NCI-H2029 (cell line): ENCODE results near the gene KNSTRN.
A peak's percentile ranks its signal among the peaks of the same experiment; 100 is the strongest.

Experiments used
- DNase-seq: peaks from one replicate; lab custom pipeline; 2025; lab: John Stamatoyannopoulos, UW

Gene KNSTRN

DNA sequence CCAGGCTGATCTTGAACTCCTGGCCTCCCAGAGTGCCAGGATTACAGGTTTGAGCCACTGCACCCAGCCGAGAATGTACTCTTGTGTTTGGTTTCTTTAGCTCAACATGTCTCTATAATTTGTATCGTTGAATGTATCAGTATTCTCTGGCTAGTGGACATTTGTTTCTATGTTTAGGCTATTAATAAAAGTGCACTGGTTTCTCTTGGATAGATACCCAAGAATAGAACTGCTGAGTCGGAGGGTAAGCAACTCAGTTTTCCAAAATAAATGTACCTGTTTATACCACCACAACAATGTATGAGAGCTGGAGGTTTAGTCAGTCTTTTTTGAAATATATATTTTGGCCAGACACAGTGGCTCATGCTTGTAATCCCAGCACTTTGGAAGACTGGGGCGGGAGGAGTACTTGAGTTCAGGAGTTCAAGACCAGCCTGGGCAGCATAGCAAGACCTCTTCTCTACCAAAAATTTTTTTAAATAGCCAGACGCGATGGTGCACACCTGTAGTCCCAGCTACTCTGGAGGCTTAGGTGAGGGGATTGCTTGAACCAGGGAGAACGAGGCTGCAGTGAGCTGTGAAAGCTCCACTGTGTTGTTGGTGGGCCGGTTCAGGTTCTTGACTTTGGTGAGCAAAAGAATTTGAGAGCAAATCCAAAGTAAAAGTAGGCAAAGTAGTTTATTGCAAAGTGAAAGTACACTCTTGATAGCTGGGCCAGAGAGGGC is 15.3 kb downstream of the KNSTRN start:
- DNase-seq, result no peak

DNA sequence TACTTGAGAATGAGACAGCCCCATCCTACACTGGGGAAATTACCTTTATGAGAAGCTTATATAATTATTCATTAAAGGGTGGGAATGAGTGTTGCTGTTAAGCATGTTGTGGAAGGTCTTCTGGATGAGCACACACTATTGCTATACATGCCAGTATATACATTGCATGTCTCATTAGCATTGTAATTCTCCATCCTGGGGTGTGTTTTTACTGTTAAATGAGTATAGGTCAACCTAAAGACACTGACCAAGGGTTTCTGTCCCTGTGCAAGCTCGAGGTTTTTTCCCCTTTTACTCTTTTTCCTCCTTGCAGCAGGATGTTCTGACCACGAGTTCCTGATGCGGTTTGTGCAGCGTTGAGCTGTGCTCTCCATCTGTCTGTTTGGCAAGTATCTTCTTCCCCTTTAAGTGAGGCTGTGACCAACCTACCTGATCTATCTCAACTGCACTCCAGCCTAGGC is 15.9 kb downstream of the KNSTRN start:
- no peak for DNase-seq

DNA sequence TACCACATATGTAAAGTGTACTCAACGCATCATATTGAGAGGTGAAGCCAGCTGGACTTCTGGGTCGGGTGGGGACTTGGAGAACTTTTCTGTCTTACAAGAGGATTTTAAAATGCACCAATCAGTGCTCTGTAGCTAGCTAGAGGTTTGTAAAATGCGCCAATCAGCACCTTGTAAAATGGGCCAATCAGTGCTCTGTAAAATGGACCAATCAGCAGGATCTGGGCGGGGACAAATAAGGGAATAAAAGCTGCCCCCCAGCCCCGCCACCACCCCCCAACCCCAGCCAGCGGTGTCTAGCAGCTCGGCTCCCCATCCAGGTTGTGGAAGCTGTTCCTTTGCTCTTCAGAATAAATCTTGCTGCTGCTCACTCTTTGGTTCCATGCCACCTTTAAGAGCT is 16.8 kb downstream of the KNSTRN start:
- DNase-seq, result no peak

DNA sequence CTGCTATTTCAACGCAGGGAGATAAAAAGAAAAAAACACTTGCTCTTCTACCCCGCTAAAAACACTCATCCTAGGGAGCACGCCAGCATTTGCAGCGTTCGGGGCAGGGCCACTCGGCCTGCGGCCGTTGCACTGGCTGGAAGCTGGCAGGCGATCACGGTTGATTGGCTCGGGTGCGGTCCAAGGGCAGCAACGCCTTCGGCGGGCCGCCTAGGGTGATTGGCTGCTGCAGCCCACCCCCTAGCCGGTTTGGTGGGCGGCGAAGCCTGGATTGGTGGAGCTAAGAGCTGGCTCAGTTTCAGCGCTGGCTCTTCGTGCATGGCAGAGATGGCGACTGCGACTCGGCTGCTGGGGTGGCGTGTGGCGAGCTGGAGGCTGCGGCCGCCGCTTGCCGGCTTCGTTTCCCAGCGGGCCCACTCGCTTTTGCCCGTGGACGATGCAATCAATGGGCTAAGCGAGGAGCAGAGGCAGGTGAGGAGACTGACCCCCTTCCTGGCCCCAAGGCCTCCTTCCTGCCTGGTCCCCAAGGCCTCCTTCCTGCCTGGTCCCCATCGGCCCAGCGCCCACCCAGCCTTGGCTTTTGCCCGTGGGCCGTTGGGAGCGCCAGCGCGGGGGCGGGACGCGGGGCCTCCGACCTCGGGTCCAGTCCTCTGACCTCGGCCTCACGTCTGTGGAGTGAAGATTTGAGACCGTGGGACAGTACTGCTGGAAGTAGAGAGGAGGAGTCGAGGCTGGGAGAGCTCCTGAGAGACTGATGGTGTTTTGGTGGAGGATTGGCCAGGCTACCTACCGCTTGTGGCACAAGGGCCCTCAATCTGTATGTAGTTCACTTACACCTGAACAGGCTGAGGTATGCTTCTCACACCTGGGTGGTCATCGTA is 23.2 kb downstream of the KNSTRN start, which contains the start of gene IVD:
Gene IVD, plus strand, starts transcription at position 295 of the 881 bp plus-strand sequence. Its CDS starts 33 bp downstream, at position 328.
- DNase-seq, result peak; percentile 74

DNA sequence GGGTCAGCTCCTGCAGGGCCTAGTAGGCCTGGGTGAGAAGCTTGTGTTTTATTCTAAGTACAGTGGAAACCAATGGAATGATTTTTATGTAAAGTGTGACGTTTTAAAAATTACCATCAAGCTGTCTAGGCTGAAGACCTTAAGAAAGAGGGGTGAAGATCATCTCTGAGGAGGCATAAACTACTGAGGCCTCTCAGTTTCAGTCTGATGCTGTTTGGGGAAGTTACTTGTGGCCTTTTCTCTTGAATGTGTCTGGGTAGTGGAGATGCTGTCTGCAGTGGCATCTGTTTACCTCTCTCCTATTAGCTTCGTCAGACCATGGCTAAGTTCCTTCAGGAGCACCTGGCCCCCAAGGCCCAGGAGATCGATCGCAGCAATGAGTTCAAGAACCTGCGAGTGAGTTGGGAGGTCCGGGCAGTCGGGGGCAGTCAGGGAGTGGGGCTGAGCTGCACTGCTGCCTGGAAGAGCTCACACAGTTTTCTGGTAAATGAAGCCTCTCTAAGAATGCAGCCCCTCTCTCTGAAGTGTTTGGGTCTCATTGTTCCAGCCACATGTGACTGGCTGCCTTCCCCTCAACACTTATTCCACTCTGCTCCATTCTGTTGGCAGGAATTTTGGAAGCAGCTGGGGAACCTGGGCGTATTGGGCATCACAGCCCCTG is 24.9 kb downstream of the KNSTRN start:
- no peak for DNase-seq

DNA sequence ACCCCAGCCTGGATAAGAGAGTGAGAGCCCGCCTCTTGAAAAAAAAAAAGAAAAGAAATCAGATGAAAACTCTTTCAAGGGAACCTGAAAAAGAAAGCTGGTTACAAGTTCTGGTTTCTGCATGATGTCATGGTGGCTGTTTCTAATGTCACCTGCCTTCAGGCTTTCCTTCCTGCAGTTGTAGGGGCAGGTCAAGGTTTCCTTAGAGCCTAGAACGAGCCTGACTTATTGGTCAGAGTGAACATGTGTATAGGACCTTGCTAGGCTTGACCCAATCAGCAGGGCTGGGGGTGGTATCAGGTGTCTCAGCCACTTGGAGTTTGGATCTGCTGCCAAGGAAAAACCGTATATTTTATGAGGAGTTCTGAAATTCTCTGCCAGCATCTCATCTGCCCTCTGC is 26.8 kb downstream of the KNSTRN start:
- no peak for DNase-seq

DNA sequence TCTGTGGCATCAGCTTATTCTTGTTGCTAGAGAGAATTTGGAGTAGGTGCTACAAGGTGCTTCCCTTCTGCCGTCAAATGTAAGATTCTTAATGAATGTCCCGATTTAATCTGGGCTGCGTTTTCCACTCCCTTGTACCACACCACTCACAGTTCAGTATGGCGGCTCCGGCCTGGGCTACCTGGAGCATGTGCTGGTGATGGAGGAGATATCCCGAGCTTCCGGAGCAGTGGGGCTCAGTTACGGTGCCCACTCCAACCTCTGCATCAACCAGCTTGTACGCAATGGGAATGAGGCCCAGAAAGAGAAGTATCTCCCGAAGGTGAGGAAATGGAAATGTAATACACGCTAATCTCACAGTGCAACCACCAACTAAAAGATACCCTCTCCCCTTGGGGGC is 28.0 kb downstream of the KNSTRN start:
- no peak for DNase-seq

DNA sequence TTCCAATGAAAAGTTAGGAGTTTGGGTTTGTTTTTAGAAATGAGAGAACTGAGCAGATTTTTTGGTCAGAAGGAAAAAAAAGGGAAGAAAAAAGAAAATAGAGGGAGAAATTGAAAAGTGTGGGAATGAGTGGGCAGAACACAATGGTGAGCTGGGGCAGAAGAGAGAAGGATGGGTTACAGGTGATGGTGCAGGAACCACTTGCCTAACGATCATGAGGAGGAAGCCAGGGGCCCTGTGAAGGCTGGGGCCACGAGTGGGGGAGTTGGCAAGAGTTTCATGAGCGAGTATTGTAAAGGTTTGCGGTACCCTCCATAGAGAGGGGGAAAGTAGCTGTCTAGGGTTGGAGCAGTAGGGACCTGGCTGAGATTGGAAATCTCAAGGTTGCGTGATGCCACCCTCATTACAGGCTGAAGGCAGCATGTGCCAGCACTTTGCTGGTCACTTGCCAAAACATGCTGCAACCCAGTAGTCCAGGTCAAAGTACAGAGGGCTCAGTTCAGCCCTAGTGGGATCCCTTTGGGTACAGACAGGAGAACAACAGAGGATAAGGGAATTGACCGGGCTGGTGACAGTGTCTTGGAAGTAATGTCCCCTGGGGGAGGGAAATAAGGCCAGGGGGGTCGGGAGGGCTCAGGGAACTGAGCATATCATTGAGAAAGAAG is 29.7 kb downstream of the KNSTRN start:
- DNase-seq, result no peak

DNA sequence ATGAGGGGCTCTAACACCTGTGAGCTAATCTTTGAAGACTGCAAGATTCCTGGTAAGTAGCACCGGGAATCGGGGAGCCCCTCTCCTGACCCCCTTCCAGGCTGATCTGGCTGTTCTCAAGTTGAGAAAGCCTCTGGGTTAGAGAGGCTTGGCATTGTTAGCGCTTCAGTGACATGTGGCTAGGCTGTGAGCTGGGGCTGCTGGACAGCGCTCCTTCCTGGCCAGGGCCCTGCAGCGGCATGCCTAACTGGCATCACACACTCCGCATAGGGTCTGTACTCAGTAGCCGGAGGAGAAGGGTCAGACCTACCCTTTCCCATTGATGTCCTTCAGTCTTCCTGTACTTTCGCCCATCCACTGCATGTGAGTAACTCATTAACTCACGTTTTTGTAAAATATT is 30.5 kb downstream of the KNSTRN start:
- DNase-seq, result no peak

DNA sequence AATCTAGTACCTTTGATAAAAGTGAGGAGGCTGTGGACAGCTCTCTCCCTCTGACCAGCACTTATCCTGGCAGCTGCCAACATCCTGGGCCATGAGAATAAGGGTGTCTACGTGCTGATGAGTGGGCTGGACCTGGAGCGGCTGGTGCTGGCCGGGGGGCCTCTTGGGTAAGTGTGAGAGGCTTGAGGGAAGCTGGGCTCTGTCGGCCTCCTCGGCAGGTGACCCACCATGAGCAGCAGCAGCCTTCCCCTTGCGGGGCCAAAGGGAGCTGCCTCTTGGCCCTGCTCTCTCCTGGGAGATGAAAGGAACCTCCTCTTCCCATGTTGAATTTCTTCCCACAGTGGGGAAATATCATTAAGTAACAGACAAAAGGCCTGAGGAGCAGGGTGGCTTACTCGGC is 32.3 kb downstream of the KNSTRN start:
- no peak for DNase-seq

DNA sequence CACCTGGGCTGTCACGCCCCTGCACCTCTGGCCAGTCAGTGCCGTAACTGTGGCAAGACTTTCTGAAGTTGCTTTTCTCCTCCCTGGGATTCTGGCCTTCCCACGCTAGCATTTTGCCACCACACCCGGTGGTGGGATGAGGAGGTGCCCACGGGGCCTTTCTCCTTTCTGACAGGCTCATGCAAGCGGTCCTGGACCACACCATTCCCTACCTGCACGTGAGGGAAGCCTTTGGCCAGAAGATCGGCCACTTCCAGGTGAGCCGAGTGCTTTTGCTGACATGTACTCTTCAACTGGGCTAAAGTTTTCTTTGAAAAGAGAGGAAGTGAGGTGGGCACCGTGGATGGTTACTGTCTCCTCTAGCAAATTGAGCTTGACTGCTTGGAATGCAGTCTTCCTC is 32.7 kb downstream of the KNSTRN start:
- DNase-seq, result no peak

DNA sequence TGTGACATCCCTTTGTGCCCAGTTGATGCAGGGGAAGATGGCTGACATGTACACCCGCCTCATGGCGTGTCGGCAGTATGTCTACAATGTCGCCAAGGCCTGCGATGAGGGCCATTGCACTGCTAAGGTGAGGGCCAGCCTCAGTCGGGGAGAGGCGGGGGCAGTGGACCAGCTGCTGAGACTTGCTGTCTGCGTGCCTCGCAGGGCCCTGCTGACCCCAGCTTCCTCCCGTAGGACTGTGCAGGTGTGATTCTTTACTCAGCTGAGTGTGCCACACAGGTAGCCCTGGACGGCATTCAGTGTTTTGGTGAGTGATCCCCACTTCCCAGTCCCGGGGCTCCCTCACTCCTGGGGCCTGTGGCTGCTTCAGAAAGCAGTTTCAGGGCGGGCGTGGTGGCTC is 33.5 kb downstream of the KNSTRN start:
- no peak for DNase-seq

DNA sequence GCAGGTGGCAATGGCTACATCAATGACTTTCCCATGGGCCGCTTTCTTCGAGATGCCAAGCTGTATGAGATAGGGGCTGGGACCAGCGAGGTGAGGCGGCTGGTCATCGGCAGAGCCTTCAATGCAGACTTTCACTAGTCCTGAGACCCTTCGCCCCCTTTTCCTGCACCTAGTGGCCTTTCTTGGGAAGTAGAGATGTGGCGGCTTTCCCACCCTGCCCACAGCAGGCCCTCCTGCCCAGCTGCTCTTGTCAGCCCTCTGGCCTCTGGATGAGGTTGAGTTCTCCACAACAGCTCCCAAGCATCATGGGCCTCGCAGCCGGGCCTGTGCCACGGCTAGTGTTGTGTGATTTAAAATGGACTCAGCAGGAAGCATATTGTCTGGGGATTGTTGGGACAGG is 35.6 kb downstream of the KNSTRN start:
- DNase-seq, result no peak

DNA sequence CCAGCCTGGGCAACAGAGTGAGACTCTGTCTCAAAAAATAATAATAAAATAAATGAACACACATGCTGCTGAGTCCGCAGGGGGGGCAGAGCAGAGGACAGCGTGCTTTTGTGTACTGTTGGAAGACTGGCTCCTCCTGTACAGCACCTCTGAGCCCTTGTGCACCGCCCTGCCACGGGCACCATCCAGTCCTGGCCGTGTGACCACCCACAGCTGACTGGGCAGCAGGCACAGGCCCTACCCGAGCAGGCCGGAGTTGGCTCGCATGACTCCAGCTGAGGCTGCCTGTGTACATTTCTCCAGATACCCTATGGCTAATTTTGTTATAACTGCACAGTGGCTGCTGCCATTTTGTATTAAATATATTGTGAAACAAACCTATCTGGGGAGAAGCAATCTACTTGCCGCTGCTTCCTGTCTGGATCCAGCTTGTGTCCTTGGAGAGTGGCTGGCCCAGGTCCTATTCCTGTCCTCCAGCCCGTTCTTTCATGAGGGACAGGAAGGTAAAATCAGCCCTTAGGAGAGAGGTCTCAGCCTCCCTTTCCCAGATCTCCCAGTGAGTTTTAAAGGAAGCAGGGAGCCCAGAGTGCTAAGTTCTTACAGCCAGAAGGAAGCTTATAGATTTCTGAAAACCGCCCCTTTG is 37.7 kb downstream of the KNSTRN start:
- DNase-seq, result no peak

DNA sequence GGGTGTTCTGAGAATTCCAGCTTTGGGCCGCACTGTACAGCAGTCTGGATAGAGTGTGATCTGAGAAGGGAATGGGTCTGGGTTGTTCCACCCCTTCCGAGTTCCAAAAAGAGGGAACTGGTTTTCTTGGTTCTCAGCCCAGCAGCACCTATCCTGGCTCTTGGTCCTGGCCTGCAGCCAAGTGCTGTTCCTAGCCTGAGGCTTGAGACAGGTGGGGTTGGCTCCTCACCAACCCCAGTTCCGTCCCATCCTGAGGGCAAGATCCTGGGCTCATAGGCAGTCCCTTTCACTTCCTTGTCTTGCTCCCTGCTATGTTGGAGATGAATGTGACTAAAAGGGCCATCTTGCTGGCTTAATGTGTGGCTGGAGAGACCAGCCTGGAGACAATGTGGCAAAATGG is 38.3 kb downstream of the KNSTRN start:
- peak; percentile 80 for DNase-seq

DNA sequence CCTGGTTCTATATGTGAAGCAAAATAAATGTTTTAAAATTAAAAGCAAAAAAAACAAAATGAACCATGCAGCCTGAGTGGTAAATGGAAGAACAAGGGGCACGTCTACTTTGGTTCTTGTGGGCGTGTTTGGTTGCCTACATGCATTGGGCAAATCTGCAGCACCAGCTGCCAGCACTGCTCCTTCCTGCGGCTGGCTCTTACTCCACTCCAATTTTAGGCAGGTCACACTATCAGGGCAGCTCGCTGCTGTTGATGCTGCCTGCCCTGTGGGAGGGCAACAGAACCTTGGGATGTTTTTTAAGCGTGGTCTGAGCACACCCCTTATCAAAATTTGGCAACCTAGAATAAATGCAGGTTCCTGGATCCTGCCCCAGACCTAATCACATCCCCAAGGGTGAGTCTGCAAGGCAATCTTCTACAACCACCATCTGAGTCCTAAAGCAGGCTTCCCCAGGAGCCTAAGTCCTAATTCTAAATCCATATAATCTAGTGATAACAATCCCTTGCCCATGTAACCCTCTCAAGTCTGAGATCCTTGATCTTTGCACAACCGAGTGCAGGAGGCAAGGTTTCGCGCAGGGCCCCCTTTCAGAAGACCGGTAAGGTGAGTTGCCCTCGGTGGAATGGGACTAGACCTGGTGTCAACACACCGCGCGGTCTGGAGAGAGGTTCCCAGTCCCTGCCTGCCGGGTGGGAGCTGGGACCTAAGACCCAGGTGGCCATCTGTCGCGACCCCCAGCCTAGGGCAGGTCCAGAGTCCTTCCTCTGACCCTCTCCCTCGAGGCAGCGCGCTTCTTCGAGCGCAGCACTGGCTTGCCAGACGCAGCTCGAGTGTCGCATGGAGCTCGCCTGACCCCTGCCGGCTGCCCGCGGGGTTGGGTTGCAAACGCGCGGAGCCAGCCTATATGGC is 39.0 kb downstream of the KNSTRN start:
- no peak for DNase-seq

DNA sequence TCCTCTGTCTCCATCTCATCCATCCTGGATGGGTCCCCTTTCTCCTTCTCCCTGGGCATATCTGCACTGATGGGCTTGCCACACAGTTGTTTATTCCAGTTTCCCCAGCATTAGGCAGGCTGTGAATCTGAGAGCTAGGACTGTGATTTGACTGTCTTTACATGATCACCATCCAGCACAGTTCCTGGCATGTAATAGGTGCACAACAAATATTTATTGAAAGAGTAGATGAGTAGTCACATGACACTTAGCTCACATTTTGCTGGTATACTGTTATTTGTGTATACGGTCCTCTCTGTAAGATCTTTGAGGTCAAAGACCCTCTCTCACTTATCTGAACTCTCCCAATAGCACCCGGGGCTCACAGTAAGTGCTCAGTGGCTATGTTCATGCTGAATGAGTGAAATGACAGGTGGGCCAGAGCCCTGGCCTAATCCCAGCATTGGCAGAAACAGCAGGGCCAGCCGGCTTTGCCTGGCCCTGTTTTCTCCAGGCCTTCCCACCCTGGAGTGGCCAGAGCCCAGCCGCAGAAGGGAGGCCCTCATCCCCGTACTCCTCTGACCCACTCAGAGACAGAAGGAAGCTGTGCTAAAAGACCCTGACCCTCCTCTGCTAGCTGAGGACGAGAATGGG is 42.1 kb downstream of the KNSTRN start:
- no peak for DNase-seq

DNA sequence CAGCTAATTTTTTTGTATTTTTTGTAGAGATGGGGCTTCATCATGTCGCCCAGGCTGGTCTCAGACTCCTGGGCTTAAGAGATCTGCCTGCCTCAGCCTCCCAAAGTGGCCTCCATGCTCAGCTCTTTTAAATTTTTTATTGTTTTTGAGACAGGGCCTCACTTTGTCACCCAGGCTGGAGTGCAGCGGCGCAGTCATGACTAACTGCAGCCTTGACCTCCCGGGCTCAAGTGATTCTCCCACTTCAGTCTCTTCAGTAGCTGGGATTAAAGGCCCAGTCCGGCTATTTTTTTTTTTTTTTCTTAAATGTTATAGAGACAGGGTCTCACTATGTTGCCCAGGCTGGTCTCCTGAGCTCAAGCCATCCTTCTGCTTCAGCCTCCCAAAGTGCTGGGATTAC is 43.2 kb downstream of the KNSTRN start:
- DNase-seq, result no peak

DNA sequence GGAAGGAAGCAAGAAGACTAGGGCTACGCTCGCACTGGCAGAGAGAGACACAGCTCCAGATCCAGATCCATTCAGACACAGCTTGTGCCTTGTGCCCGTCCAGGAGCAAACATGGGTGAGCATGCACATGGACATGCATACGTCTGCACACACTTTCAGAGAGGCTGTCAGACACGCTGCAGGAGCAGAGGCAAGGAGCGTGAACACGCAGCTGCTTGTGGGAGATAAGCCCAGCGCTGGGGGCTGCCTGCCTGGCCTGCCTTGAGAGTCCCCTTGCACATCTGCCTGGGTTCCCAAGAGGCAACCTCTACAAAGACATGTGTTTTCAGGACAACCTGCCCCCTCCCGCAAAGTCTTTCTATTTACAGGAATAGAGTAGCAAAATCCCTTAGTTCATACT is 44.7 kb downstream of the KNSTRN start:
- no peak for DNase-seq

DNA sequence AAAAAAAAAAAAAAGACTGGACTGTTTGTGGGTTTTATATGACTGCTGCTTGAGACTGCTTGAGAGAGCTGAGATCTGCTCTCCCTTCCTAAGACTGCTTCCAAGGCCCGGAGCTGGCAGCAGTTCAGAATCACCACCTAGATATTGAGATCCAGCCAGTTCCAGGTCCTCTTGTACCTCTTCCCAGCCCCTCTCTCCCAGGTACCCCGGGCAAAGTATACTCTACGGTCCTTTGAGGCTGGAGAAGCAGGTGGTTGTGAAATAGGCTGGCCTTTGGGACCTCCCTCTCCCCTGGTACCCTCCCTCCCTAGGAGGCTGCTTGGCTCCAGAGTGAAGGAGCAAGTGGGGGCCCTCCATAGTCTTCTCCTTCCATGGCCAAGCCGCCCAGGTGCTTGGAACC is 45.7 kb downstream of the KNSTRN start:
- DNase-seq, result no peak
